Adrenal gland (tissue), 12 donors: ENCODE results near the gene PKMYT1. TPM values are rescaled to one million over a fixed set of nuclear protein-coding genes. Genes with fewer than 3 reads are reported as not detected.

ENCODE experiments used
- DNase-seq, 7 donors: peaks; one replicate each; pipeline ENCODE4 v3.0.0-alpha.2; 2019 to 2020
- H3K27ac ChIP-seq, 5 donors: fragments of 200-600 bp; sonication (generic) in 4 of 5; 1 replicate in 3 of 5; 2 replicates in 2 of 5; pipeline versions ENCODE4 v1.5.1 to v1.8.0; 2016 to 2020; ENCODE audit warnings: mild to moderate bottlenecking in 1 of 5
- H3K27me3 ChIP-seq: fragments of 200-600 bp; 2 replicates; pipeline ENCODE4 v1.8.0; 2021
- H3K36me3 ChIP-seq, 2 donors: fragments of 200-600 bp; replicated peaks in 1 of 2; 1 replicate in 1 of 2; 2 replicates in 1 of 2; pipeline versions ENCODE4 v1.5.1 to v1.8.0; 2018 to 2022
- H3K4me1 ChIP-seq, 2 donors: fragments of 200-600 bp; replicated peaks in 1 of 2; 1 replicate in 1 of 2; 2 replicates in 1 of 2; pipeline versions ENCODE4 v1.5.1 to v1.8.0; 2018 to 2021
- H3K4me3 ChIP-seq, 4 donors: fragments of 200-600 bp; sonication (generic) in 3 of 4; one replicate each; pipeline ENCODE4 v1.5.1; 2016 to 2018
- H3K9me3 ChIP-seq, 3 donors: fragments of 200-600 bp; sonication (generic) in 1 of 3; replicated peaks in 1 of 3; 1 replicate in 2 of 3; 2 replicates in 1 of 3; pipeline versions ENCODE4 v1.5.1 to v1.8.0; 2016 to 2021
- CTCF ChIP-seq, 6 experiments: fragments of 450-650 bp in 4 of 6; fragments of 200-600 bp in 2 of 6; sonication (generic) in 1 of 6; IDR thresholded peaks; 1 replicate in 5 of 6; 2 replicates in 1 of 6; pipeline versions ENCODE4 v1.5.1 to v1.8.0; 2016 to 2021; ENCODE audit warnings: antibody characterized with exemption in 6 of 6, mild to moderate bottlenecking in 2 of 6, moderate library complexity in 1 of 6
- POLR2A ChIP-seq, 2 donors: fragments of 450-650 bp; IDR thresholded peaks; one replicate each; pipeline ENCODE4 v1.6.1; 2017; ENCODE audit warnings: antibody characterized with exemption in 2 of 2, mild to moderate bottlenecking in 2 of 2, moderate library complexity in 1 of 2
- WGBS, 4 donors: extraction: QIAGEN DNeasy Blood & Tissue Kit in 2 of 4; methylation state at CpG; one replicate each; pipeline versions ENCODE4 v1.1.5 to v1.1.7; 2013 to 2017; 5-methylcytosine and 5-hydroxymethylcytosine counted together
- intact Hi-C, 2 donors: fragments of 100-400 bp; cut with DNase I; formaldehyde crosslinking; loops; one replicate each; pipeline versions ENCODE4 v1.14.1 to v1.15.0; 2022 to 2023
- polyA plus RNA-seq, 3 donors: library from polyadenylated mRNA; stranded (reverse); fragments of 200-250 nt in 2 of 3; fragments of 350-450 nt in 1 of 3; fragmentation: Illumina TruSeq in 1 of 3; extraction: RNeasy Lipid Tissue Mini Kit (QIAGEN cat#74804) in 1 of 3; gene quantifications; one replicate each; pipeline ENCODE4 v1.2.3, GENCODE V29; 2013 to 2014
- total RNA-seq, 9 donors: library from RNA; depleted of rRNA in 4 of 9; stranded (reverse); fragments of >200 nt in 4 of 9; fragments of 120-200 nt in 1 of 9; fragmentation: NEBNext Ultra II Directional in 1 of 9; extraction: Animal tissue kit (Norgen Biotek cat#: 25700) in 1 of 9; gene quantifications; one replicate each; pipeline versions ENCODE4 v1.1.0 to v1.2.4, GENCODE V29; 2013 to 2023
- donor health status: healthy with polysubstance abuse.
- donor health status: Bipolar disorder and iron deficiency.
- donor health status: DM: yes; HTN: yes; CAD: no.
- donor health status: DM: no; HTN: no; CAD: no.
- donor health status: DM: no; HTN: no; CAD: no.
- donor health status: DM: yes; HTN: yes; CAD: no.

PKMYT1 gene
- total and polyA plus RNA-seq, 12 donors: 0.46 to 7.0 (median 2.9) TPM

GRCh38 chr16:2952679-2953078, 27.6 kb downstream of the PKMYT1 start:
- Histone ChIP-seq H3K9me3 (no peaks in the 10 kb centered on the region), H3K27ac (no peak overlapping the region), H3K4me3 (no peak overlapping the region), H3K36me3 (peaks cover 0 to 4% of the 10 kb centered on the region in 2 donors), H3K27me3 (no peaks in the 10 kb centered on the region), H3K4me1 (peaks cover 0 to 6% of the 10 kb centered on the region in 2 donors)
- intact Hi-C loops: no loop called here
- WGBS, 4 donors: 57 to 72% (median 67%) methylated on average over 9 to 11 of the region's 11 CpGs
- no peak for DNase-seq
- TF ChIP-seq CTCF (IDR thresholded peaks at IDR 0.05) (no peak), POLR2A (IDR thresholded peaks at IDR 0.05) (no peak)

- Histone ChIP-seq H3K27me3 (no peaks in the 10 kb centered on the region), H3K36me3 (peaks cover 0 to 4% of the 10 kb centered on the region in 2 donors), H3K4me1 (no peaks in the 10 kb centered on the region), H3K9me3 (no peaks in the 10 kb centered on the region), H3K27ac (no peak overlapping the region), H3K4me3 (no peak overlapping the region)
- 85 to 90% (median 87%) methylated on average over 10 to 16 of the region's 16 CpGs for WGBS, 4 donors
- no peak for TF ChIP-seq CTCF (IDR thresholded peaks at IDR 0.05)
- no peak for TF ChIP-seq POLR2A (IDR thresholded peaks at IDR 0.05)
- no peak for DNase-seq
- intact Hi-C loops: no loop called here
These were observed 29.5 kb downstream of the PKMYT1 start for GRCh38 chr16:2950773-2951172.

GRCh38 chr16:2950353-2950724, 29.9 kb downstream of the PKMYT1 start:
- peaks cover 0 to 4% of the 10 kb centered on the region in 2 donors for H3K36me3 ChIP-seq
- no peaks in the 10 kb centered on the region for H3K27me3 ChIP-seq
- DNase-seq: no peak
- no peaks in the 10 kb centered on the region for H3K9me3 ChIP-seq
- no peak for TF ChIP-seq POLR2A (IDR thresholded peaks at IDR 0.05)
- no peak for TF ChIP-seq CTCF (IDR thresholded peaks at IDR 0.05)
- 92 to 96% (median 94%) methylated on average over 4 to 13 of the region's 13 CpGs for WGBS, 4 donors
- no peak overlapping the region for H3K27ac ChIP-seq
- no peak overlapping the region for H3K4me3 ChIP-seq
- H3K4me1 ChIP-seq: no peaks in the 10 kb centered on the region
- intact Hi-C loops: no loop called here

GRCh38 chr16:2949705-2950352, 30.4 kb downstream of the PKMYT1 start:
- Histone ChIP-seq H3K27ac (no peak overlapping the region), H3K27me3 (no peaks in the 10 kb centered on the region), H3K4me3 (no peak overlapping the region), H3K4me1 (no peaks in the 10 kb centered on the region), H3K36me3 (peaks cover 0 to 4% of the 10 kb centered on the region in 2 donors), H3K9me3 (no peaks in the 10 kb centered on the region)
- DNase-seq: no peak
- WGBS, 4 donors: 86 to 94% (median 92%) methylated on average over 9 to 19 of the region's 19 CpGs
- intact Hi-C loops: no loop called here
- TF ChIP-seq POLR2A (IDR thresholded peaks at IDR 0.05): no peak
- no peak for TF ChIP-seq CTCF (IDR thresholded peaks at IDR 0.05)
